ENCODE data around the gene GRID1.

DNA sequence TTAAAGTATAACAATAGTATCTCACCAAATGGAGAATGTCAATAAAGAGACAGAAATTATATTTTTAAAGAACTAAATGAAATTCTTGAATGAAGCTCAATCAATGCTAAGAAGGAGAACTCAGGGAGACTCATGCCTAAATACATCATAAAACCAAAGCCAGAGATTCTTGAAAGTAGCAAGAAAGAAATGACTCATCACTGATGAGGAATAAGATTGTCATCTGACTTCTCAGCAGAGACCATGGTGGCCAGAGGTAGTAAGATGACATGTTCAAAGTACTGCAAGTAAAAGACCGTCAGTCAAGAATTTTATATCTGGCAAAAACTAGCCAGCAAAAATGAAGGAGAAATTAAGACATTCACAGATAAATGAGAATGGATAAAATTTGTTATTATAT lies 399.0 kb downstream of the GRID1 start:
- TF ChIP-seq NFATC3 (IDR thresholded peaks at IDR 0.05) (no peak), ZNF212 (CRISPR knock-in tag; IDR thresholded peaks at IDR 0.05) (no peak)
- TF ChIP-seq, protein P1, sequence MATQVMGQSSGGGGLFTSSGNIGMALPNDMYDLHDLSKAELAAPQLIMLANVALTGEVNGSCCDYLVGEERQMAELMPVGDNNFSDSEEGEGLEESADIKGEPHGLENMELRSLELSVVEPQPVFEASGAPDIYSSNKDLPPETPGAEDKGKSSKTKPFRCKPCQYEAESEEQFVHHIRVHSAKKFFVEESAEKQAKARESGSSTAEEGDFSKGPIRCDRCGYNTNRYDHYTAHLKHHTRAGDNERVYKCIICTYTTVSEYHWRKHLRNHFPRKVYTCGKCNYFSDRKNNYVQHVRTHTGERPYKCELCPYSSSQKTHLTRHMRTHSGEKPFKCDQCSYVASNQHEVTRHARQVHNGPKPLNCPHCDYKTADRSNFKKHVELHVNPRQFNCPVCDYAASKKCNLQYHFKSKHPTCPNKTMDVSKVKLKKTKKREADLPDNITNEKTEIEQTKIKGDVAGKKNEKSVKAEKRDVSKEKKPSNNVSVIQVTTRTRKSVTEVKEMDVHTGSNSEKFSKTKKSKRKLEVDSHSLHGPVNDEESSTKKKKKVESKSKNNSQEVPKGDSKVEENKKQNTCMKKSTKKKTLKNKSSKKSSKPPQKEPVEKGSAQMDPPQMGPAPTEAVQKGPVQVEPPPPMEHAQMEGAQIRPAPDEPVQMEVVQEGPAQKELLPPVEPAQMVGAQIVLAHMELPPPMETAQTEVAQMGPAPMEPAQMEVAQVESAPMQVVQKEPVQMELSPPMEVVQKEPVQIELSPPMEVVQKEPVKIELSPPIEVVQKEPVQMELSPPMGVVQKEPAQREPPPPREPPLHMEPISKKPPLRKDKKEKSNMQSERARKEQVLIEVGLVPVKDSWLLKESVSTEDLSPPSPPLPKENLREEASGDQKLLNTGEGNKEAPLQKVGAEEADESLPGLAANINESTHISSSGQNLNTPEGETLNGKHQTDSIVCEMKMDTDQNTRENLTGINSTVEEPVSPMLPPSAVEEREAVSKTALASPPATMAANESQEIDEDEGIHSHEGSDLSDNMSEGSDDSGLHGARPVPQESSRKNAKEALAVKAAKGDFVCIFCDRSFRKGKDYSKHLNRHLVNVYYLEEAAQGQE (IDR thresholded peaks at IDR 0.05; ENCODE audit: borderline replicate concordance), result no peak
- TF ChIP-seq, protein P1 (CRISPR knock-in tag; IDR thresholded peaks at IDR 0.05; ENCODE audit: low read depth), result no peak
